Activated T-cell treated with anti-CD3 and anti-CD28 coated beads, Interleukin-2, amount 50 U/mL, for 48 hours (primary cell): ENCODE data around the gene ATRNL1.
A peak's percentile ranks its signal among the peaks of the same experiment; 100 is the strongest.
"Not testable (repeated sequence)": the region's sequence is repeated elsewhere in the genome, so short reads cannot be mapped to it uniquely, and the experiment has no call there.

ENCODE experiments used
- DNase-seq, 2 experiments: peaks; one replicate each; pipeline ENCODE4 v3.0.0-alpha.2; 2020

ATRNL1 gene

GRCh38 chr10:115092555-115093285 lies 445 bp upstream of the ATRNL1 start:
- DNase-seq = peak; percentile 28 to 49

GRCh38 chr10:115093776-115094408 lies 727 bp downstream of the ATRNL1 start:
- peak in 1 of 2 experiments; percentile 25 for DNase-seq

- DNase-seq = no peak
Observed at GRCh38 chr10:115094416-115095140, 1.4 kb downstream of the ATRNL1 start.

- DNase-seq = no peak
Observed at GRCh38 chr10:115095758-115096157, 2.6 kb downstream of the ATRNL1 start.

- no peak for DNase-seq
Observed at GRCh38 chr10:115103700-115104099, 10.5 kb downstream of the ATRNL1 start.

GRCh38 chr10:115105411-115105810 lies 12.2 kb downstream of the ATRNL1 start:
- DNase-seq = not testable (repeated sequence)

GRCh38 chr10:115107830-115108229 lies 14.7 kb downstream of the ATRNL1 start:
- no peak for DNase-seq

- no peak for DNase-seq
Observed at GRCh38 chr10:115117301-115117700, 24.1 kb downstream of the ATRNL1 start.

GRCh38 chr10:115118346-115118745 lies 25.2 kb downstream of the ATRNL1 start:
- no peak for DNase-seq

- no peak for DNase-seq
Observed at GRCh38 chr10:115125505-115125904, 32.3 kb downstream of the ATRNL1 start.

- DNase-seq = no peak
Observed at GRCh38 chr10:115129752-115130151, 36.6 kb downstream of the ATRNL1 start.

- DNase-seq = no peak
Observed at GRCh38 chr10:115136616-115137015, 43.5 kb downstream of the ATRNL1 start.

- no peak for DNase-seq
Observed at GRCh38 chr10:115141254-115141653, 48.1 kb downstream of the ATRNL1 start.

- DNase-seq = no peak
Observed at GRCh38 chr10:115157357-115157756, 64.2 kb downstream of the ATRNL1 start.

- no peak for DNase-seq
Observed at GRCh38 chr10:115163129-115163528, 70.0 kb downstream of the ATRNL1 start.

- no peak for DNase-seq
Observed at GRCh38 chr10:115164220-115164619, 71.1 kb downstream of the ATRNL1 start.

- DNase-seq = no peak
Observed at GRCh38 chr10:115167751-115168150, 74.6 kb downstream of the ATRNL1 start.

- no peak for DNase-seq
Observed at GRCh38 chr10:115171392-115171960, 78.3 kb downstream of the ATRNL1 start.

- no peak for DNase-seq
Observed at GRCh38 chr10:115173915-115174443, 80.8 kb downstream of the ATRNL1 start.

GRCh38 chr10:115207276-115207675 lies 114.1 kb downstream of the ATRNL1 start:
- not testable (repeated sequence) for DNase-seq

- no peak for DNase-seq
Observed at GRCh38 chr10:115209133-115209532, 116.0 kb downstream of the ATRNL1 start.

GRCh38 chr10:115214829-115215228 lies 121.7 kb downstream of the ATRNL1 start:
- DNase-seq = no peak

GRCh38 chr10:115219203-115219602 lies 126.0 kb downstream of the ATRNL1 start:
- no peak for DNase-seq
